ENCODE data around the gene PARP14.

PARP14 gene

DNA sequence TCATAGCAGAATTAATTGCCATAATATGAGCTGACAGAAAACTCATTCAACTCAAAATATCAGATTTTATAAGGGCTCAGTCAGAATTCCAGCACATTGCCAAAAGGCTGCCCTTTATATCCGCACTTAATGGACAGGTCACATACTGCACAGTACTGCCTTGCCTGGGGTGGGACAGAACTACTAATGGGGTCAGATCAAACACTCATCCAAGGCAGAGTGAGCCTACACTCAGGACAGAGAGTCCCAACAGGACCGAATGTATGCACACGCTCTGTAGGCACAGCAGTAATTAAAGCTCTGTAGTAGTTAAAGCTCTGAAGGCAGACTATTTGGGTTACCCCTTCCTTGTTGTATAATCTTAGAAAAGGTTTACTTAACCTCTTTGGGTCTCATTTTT lies 85.8 kb downstream of the PARP14 start:
- TF ChIP-seq, protein P1, sequence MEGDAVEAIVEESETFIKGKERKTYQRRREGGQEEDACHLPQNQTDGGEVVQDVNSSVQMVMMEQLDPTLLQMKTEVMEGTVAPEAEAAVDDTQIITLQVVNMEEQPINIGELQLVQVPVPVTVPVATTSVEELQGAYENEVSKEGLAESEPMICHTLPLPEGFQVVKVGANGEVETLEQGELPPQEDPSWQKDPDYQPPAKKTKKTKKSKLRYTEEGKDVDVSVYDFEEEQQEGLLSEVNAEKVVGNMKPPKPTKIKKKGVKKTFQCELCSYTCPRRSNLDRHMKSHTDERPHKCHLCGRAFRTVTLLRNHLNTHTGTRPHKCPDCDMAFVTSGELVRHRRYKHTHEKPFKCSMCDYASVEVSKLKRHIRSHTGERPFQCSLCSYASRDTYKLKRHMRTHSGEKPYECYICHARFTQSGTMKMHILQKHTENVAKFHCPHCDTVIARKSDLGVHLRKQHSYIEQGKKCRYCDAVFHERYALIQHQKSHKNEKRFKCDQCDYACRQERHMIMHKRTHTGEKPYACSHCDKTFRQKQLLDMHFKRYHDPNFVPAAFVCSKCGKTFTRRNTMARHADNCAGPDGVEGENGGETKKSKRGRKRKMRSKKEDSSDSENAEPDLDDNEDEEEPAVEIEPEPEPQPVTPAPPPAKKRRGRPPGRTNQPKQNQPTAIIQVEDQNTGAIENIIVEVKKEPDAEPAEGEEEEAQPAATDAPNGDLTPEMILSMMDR (IDR thresholded peaks at IDR 0.05; ENCODE audit: low read depth, low read length) = no peak
- TF ChIP-seq POLR2A (IDR thresholded peaks at IDR 0.05; ENCODE audit: extremely low read depth, insufficient read length) = no peak
- TF ChIP-seq, protein P2, sequence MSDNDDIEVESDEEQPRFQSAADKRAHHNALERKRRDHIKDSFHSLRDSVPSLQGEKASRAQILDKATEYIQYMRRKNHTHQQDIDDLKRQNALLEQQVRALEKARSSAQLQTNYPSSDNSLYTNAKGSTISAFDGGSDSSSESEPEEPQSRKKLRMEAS (IDR thresholded peaks at IDR 0.05; ENCODE audit: low read depth, low read length) = no peak
- no peak for DNase-seq (ENCODE audit: low read depth)
- H3K4me3 ChIP-seq (ENCODE audit: low read depth, low read length) = no peak overlapping the region

DNA sequence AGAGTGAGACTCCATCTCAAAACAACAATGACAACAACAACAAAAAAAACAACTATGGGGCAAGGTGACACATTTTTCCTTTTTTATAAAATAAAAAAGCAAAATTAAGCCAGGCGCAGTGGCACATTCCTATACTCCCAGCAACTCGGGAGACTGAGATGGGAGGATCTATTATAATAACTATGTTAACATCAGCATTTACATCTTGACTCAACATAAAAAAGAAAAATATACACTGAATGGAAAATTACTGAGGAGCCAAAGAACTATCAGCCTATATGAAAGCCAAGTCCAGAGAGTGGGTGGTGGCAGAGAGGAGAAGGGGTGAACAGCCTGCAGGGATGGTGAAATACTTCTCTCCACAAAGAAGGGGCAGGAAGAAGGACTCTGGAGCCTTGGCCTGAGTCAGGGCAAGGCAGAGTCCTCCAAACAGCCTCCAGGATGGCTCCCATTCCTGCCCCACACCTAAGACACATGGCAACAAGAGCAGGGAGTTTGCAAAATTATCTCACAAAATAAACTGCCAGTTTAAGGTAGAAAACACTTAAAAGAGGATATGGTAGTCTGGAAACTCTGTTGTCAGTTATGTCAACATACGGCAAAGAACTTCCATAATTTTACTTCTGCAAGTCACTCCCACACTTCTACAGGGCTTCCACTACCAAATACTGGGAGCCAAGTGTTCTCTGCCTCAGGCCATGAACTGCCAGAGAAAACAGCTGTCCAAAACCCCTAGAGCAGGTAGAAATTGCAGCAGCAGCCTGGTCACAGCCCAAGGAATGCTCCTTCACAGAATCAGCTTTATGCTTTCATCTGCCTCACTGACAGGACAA lies 87.1 kb downstream of the PARP14 start:
- peak; percentile 72 for DNase-seq (ENCODE audit: low read depth)

DNA sequence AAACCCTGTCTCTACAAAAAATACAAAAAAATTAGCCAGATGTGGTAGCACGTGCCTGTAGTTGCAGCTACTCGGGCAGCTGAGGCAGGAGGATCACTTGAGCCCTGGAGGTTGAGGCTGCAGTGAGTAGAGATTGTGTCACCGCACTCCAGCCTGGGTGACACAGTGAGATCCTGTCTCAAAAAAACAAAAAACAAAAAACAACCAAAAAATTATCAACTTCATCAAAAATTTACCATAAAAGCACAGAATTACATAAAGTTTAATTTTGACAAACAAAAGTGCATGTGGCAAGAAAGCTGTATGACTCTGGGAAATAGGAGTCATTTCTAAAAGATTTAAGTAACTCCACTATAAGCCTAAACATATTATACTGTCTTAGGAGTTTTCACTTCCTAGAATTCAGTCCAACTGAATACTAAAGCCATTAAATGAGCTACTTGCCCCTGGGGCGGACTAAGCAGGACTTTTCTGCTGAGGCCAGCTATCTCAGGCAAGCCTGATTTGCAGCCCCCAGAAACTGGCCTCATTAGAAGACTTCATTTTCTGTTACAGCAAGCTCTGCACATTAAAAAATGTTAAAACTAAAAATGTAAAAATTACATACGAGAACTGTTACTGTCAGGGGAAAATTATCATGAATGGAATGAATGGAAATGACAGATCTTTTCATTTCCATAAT lies 90.0 kb downstream of the PARP14 start:
- no peak overlapping the region for H3K4me3 ChIP-seq (ENCODE audit: low read depth, low read length)
- TF ChIP-seq MYC (IDR thresholded peaks at IDR 0.05; ENCODE audit: low read depth, low read length) (no peak), POLR2A (IDR thresholded peaks at IDR 0.05; ENCODE audit: extremely low read depth, insufficient read length) (no peak)
- TF ChIP-seq, protein P1 (IDR thresholded peaks at IDR 0.05; ENCODE audit: low read depth, low read length) = no peak
- TF ChIP-seq, protein P2 (IDR thresholded peaks at IDR 0.05; ENCODE audit: low read depth, low read length) = no peak
- DNase-seq (ENCODE audit: low read depth) = no peak

More for the DNA sequence above, 87.1 kb downstream of the PARP14 start:
- no peak for TF ChIP-seq MYC (IDR thresholded peaks at IDR 0.05; ENCODE audit: low read depth, low read length)
- TF ChIP-seq, protein P1 (IDR thresholded peaks at IDR 0.05; ENCODE audit: low read depth, low read length) = no peak
- TF ChIP-seq, protein P2 (IDR thresholded peaks at IDR 0.05; ENCODE audit: low read depth, low read length) = no peak
- no peak for TF ChIP-seq POLR2A (IDR thresholded peaks at IDR 0.05; ENCODE audit: extremely low read depth, insufficient read length)
- no peak overlapping the region for H3K4me3 ChIP-seq (ENCODE audit: low read depth, low read length)

DNA sequence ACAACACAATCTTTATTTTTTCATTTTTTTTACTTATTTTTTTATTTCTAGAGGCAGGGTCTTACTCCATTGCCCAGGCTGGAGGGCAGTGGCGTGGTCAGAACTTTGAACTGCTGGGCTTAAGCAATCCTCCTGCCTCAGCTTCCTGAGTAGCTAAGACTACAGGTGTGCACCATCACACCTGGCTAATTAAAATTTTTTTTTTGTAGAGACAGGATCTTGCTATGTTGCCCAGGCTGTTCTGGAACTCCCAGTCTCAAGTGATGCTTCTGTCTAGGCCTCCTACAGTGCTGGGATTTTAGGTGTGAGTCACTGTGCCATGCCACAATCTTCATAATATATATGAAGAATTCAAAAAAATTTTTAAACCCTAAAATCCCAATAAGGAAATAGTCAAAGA lies 92.2 kb downstream of the PARP14 start:
- H3K4me3 ChIP-seq (ENCODE audit: low read depth, low read length) = no peak overlapping the region
- no peak for DNase-seq (ENCODE audit: low read depth)
- TF ChIP-seq MYC (IDR thresholded peaks at IDR 0.05; ENCODE audit: low read depth, low read length) (no peak), POLR2A (IDR thresholded peaks at IDR 0.05; ENCODE audit: extremely low read depth, insufficient read length) (no peak)
- TF ChIP-seq, protein P1 (IDR thresholded peaks at IDR 0.05; ENCODE audit: low read depth, low read length) = no peak
- TF ChIP-seq, protein P2 (IDR thresholded peaks at IDR 0.05; ENCODE audit: low read depth, low read length) = no peak

DNA sequence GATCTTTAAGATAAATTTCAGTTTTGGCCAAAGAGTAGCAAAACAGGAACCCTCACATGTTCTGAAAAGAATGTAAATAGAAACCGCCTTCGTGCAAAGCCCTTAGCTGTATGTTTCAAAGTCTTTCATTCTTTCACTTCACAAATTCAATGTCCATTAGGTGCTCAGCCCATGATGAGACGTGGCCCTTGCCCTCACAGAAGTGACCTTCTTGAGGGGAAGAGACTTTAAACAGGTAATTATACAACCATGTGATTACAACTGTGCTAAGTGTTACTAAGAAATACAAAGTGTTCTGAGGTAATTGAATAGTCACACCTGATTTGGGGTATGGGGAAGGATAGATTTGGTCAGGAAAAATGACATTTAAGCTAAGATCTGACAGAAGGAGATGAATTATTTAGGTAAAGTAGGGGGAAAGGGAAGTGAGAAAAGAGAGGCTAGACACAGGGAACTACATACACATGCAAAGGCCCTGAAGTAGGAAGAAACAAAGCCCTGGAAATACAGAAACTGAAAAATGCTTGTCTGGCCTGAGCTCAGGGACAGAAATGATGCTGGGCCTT lies 93.4 kb downstream of the PARP14 start:
- TF ChIP-seq, protein P1 (IDR thresholded peaks at IDR 0.05; ENCODE audit: low read depth, low read length) = no peak
- TF ChIP-seq MYC (IDR thresholded peaks at IDR 0.05; ENCODE audit: low read depth, low read length) (no peak), POLR2A (IDR thresholded peaks at IDR 0.05; ENCODE audit: extremely low read depth, insufficient read length) (no peak)
- TF ChIP-seq, protein P2 (IDR thresholded peaks at IDR 0.05; ENCODE audit: low read depth, low read length) = no peak
- DNase-seq (ENCODE audit: low read depth) = no peak
- H3K4me3 ChIP-seq (ENCODE audit: low read depth, low read length) = no peak overlapping the region

All from NB4 (cell line).